Neural cell (in vitro differentiated cells): ENCODE data around the gene PAMR1. TPM values are rescaled to one million over a fixed set of nuclear protein-coding genes. Genes with fewer than 3 reads are reported as not detected.

Experiments used
- H2AFZ ChIP-seq: fragments of 200-600, 300-800 bp; sonication (generic), shearing (Covaris generic); 2 replicates; pipeline ENCODE4 v1.6.0; 2014; ENCODE audit warnings: low read depth, mild to moderate bottlenecking, antibody characterized with exemption, low read length, moderate library complexity
- H3F3A ChIP-seq: fragments of 200-600 bp; shearing (Covaris generic); 2 replicates; pipeline ENCODE4 v1.6.1; 2016; ENCODE audit warnings: mild to moderate bottlenecking, moderate library complexity, mixed read lengths, antibody characterized with exemption, low read length; ENCODE audit not compliant: insufficient read depth, poor library complexity, severe bottlenecking
- H3K27ac ChIP-seq: fragments of 200-600, 300-800 bp; sonication (generic), shearing (Covaris generic); 2 replicates; pipeline ENCODE4 v1.5.1; 2014; ENCODE audit warnings: mild to moderate bottlenecking, low read length, moderate library complexity
- H3K27me3 ChIP-seq: fragments of 300-800, 200-600 bp; sonication (generic), shearing (Covaris generic); 2 replicates; pipeline ENCODE4 v1.6.0; 2014; ENCODE audit warnings: mild to moderate bottlenecking, low read depth, low read length, moderate library complexity; ENCODE audit not compliant: insufficient read depth
- H3K36me3 ChIP-seq: fragments of 300-800, 200-600 bp; sonication (generic), shearing (Covaris generic); 2 replicates; pipeline ENCODE4 v1.5.1; 2014; ENCODE audit warnings: mild to moderate bottlenecking, antibody characterized with exemption, low read length, moderate library complexity; ENCODE audit not compliant: insufficient read depth
- H3K4me2 ChIP-seq: fragments of 300-800, 200-600 bp; sonication (generic), shearing (Covaris generic); 2 replicates; pipeline ENCODE4 v1.6.0; 2014; ENCODE audit warnings: mild to moderate bottlenecking, low read length
- H3K4me3 ChIP-seq: fragments of 300-800, 200-600 bp; sonication (generic), shearing (Covaris generic); 2 replicates; pipeline ENCODE4 v1.5.1; 2014; ENCODE audit warnings: mild to moderate bottlenecking, low read length, moderate library complexity
- H3K79me2 ChIP-seq: fragments of 200-600 bp; shearing (Covaris generic); replicated peaks from 2 replicates; pipeline ENCODE4 v1.6.0; 2014; ENCODE audit warnings: mild to moderate bottlenecking, low read length, moderate library complexity; ENCODE audit not compliant: insufficient read depth
- H3K9ac ChIP-seq: fragments of 300-800, 200-600 bp; sonication (generic), shearing (Covaris generic); 2 replicates; pipeline ENCODE4 v1.6.1; 2016; ENCODE audit warnings: mild to moderate bottlenecking, low read length, mixed read lengths
- H3K9me2 ChIP-seq: fragments of 200-600 bp; shearing (Covaris generic); 2 replicates; pipeline ENCODE4 v1.6.1; 2016; ENCODE audit warnings: mild to moderate bottlenecking, low read length, mixed read lengths; ENCODE audit not compliant: insufficient read depth
- H3K9me3 ChIP-seq: fragments of 200-600, 300-800 bp; sonication (generic), shearing (Covaris generic); 2 replicates; pipeline ENCODE4 v1.6.1; 2016; ENCODE audit warnings: mild to moderate bottlenecking, mixed run types, low read length, moderate library complexity, mixed read lengths
- H4K20me1 ChIP-seq: fragments of 200-600 bp; shearing (Covaris generic); 2 replicates; pipeline ENCODE4 v1.6.1; 2016; ENCODE audit warnings: mild to moderate bottlenecking, mixed run types; ENCODE audit not compliant: insufficient read depth
- EP300 ChIP-seq: fragments of 450-650 bp; conservative IDR thresholded peaks from 2 replicates; pipeline ENCODE4 v1.6.1; 2014; ENCODE audit warnings: antibody characterized with exemption, mild to moderate bottlenecking, moderate library complexity; ENCODE audit not compliant: poor library complexity, severe bottlenecking
- EZH2 ChIP-seq: fragments of 200-600, 300-800 bp; shearing (Covaris generic), sonication (generic); IDR thresholded peaks from 2 replicates; pipeline ENCODE4 v1.6.1; 2014; ENCODE audit warnings: antibody characterized with exemption, low read length, borderline replicate concordance, mild to moderate bottlenecking; ENCODE audit not compliant: insufficient read depth, poor library complexity, severe bottlenecking
- MXI1 ChIP-seq: fragments of 450-650 bp; conservative IDR thresholded peaks from 2 replicates; pipeline ENCODE4 v1.6.1; 2014; ENCODE audit warnings: antibody characterized with exemption, mild to moderate bottlenecking; ENCODE audit not compliant: poor library complexity, severe bottlenecking
- POLR2AphosphoS5 ChIP-seq: IDR thresholded peaks from 2 replicates; pipeline ENCODE4 v1.6.1; 2012
- RAD21 ChIP-seq: fragments of 450-650 bp; conservative IDR thresholded peaks from 2 replicates; pipeline ENCODE4 v1.6.1; 2014; ENCODE audit warnings: antibody characterized with exemption, mild to moderate bottlenecking, moderate library complexity
- SMC3 ChIP-seq: fragments of 450-650 bp; conservative IDR thresholded peaks from 2 replicates; pipeline ENCODE4 v1.6.1; 2014; ENCODE audit warnings: antibody characterized with exemption, mild to moderate bottlenecking, moderate library complexity; ENCODE audit not compliant: poor library complexity
- TAF1 ChIP-seq: IDR thresholded peaks from 2 replicates; pipeline ENCODE4 v1.6.1; 2012; ENCODE audit warnings: low read depth
- polyA plus RNA-seq: library from polyadenylated mRNA; depleted of rRNA; stranded (reverse); fragments of >200 nt; gene quantifications from 2 replicates; pipeline ENCODE4 v1.2.3, GENCODE V29; 2014
- TF ChIP-seq, protein P1 (sequence below): IDR thresholded peaks from 2 replicates; pipeline ENCODE4 v1.6.1; 2012; ENCODE audit warnings: borderline replicate concordance
- TF ChIP-seq, protein P2 (sequence below): fragments of 450-650 bp; IDR thresholded peaks from 2 replicates; pipeline ENCODE4 v1.5.1; 2014; ENCODE audit warnings: antibody characterized with exemption, mild to moderate bottlenecking, moderate library complexity; ENCODE audit not compliant: poor library complexity, severe bottlenecking

Gene PAMR1
- polyA plus RNA-seq, 1 donor from 2014 or later: 0.48 TPM

DNA sequence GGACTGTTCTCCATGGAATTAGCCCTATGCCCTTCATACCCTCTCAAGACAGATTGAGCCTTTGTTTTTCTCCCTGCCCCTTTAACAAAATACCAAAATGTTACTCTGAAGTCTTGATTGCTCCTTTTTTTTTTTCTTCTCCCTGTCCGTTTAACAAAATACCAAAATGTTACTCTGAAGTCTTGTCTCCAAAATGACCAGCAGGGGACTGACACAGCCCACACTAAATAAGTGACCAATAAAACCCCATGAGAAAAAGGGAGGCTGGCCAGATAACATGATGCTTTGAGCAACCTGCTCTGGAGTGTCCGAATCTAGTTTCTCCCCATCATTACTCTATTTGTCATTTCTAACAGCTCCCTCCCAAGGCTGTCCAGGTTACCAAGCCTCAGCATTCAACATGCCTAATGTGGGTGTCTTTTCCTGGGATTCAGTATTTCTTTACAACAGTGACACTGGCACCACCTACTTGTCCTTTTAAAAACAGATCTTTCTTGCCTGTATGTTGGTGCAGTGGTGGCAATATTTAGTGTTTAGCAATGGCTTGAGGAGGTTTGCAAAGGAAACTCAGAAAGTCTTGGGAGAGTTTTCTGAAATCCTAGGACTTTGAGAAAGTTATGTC is 63.4 kb downstream of the PAMR1 start:
- Histone ChIP-seq H3F3A (no peaks in the 10 kb centered on the region), H3K27ac (no peak overlapping the region), H4K20me1 (no peaks in the 10 kb centered on the region)

DNA sequence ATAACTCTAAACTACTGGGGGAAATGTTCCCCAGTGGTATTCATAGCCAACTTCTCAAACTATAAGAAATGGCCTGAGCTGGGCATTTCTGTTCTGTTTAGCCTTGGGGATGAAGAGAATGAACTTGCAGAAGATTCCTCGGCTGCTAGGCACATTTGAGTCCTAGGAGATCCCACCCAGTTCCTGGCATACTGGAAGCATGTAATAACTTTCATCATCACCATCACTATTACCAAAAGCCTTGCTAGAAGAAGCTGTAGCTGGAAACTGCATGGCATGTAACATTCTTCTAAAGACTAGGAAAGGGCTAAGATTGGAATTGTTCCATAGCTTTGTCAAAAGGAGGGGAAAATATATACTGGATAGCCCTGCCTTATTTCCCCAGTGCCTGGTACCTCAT is 65.9 kb downstream of the PAMR1 start:
- H3F3A ChIP-seq: no peaks in the 10 kb centered on the region
- H3K4me3 ChIP-seq: no peak overlapping the region
- no peaks in the 10 kb centered on the region for H3K9me2 ChIP-seq
- H4K20me1 ChIP-seq: no peaks in the 10 kb centered on the region
- H3K79me2 ChIP-seq: no peaks in the 10 kb centered on the region
- no peaks in the 10 kb centered on the region for H3K36me3 ChIP-seq
- TF ChIP-seq, protein P1, sequence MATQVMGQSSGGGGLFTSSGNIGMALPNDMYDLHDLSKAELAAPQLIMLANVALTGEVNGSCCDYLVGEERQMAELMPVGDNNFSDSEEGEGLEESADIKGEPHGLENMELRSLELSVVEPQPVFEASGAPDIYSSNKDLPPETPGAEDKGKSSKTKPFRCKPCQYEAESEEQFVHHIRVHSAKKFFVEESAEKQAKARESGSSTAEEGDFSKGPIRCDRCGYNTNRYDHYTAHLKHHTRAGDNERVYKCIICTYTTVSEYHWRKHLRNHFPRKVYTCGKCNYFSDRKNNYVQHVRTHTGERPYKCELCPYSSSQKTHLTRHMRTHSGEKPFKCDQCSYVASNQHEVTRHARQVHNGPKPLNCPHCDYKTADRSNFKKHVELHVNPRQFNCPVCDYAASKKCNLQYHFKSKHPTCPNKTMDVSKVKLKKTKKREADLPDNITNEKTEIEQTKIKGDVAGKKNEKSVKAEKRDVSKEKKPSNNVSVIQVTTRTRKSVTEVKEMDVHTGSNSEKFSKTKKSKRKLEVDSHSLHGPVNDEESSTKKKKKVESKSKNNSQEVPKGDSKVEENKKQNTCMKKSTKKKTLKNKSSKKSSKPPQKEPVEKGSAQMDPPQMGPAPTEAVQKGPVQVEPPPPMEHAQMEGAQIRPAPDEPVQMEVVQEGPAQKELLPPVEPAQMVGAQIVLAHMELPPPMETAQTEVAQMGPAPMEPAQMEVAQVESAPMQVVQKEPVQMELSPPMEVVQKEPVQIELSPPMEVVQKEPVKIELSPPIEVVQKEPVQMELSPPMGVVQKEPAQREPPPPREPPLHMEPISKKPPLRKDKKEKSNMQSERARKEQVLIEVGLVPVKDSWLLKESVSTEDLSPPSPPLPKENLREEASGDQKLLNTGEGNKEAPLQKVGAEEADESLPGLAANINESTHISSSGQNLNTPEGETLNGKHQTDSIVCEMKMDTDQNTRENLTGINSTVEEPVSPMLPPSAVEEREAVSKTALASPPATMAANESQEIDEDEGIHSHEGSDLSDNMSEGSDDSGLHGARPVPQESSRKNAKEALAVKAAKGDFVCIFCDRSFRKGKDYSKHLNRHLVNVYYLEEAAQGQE: no peak
- TF ChIP-seq TAF1 (no peak), POLR2AphosphoS5 (no peak), EZH2 (no peak), SMC3 (no peak), RAD21 (no peak), MXI1 (no peak), EP300 (no peak)
- TF ChIP-seq, protein P2, sequence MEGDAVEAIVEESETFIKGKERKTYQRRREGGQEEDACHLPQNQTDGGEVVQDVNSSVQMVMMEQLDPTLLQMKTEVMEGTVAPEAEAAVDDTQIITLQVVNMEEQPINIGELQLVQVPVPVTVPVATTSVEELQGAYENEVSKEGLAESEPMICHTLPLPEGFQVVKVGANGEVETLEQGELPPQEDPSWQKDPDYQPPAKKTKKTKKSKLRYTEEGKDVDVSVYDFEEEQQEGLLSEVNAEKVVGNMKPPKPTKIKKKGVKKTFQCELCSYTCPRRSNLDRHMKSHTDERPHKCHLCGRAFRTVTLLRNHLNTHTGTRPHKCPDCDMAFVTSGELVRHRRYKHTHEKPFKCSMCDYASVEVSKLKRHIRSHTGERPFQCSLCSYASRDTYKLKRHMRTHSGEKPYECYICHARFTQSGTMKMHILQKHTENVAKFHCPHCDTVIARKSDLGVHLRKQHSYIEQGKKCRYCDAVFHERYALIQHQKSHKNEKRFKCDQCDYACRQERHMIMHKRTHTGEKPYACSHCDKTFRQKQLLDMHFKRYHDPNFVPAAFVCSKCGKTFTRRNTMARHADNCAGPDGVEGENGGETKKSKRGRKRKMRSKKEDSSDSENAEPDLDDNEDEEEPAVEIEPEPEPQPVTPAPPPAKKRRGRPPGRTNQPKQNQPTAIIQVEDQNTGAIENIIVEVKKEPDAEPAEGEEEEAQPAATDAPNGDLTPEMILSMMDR: no peak
- H3K9me3 ChIP-seq: no peaks in the 10 kb centered on the region
- no peaks in the 10 kb centered on the region for H3K27me3 ChIP-seq
- H3K9ac ChIP-seq: no peak overlapping the region
- H3K4me2 ChIP-seq: no peak overlapping the region
- H3K27ac ChIP-seq: no peak overlapping the region
- no peak overlapping the region for H2AFZ ChIP-seq

More for the DNA sequence above, 63.4 kb downstream of the PAMR1 start:
- TF ChIP-seq SMC3 (no peak), RAD21 (no peak), MXI1 (no peak), EZH2 (no peak), TAF1 (no peak), POLR2AphosphoS5 (no peak)
- TF ChIP-seq, protein P1: no peak
- Histone ChIP-seq H3K4me3 (no peak overlapping the region), H3K9ac (no peak overlapping the region), H3K36me3 (no peaks in the 10 kb centered on the region), H3K27me3 (no peaks in the 10 kb centered on the region), H3K9me3 (no peaks in the 10 kb centered on the region), H3K79me2 (no peaks in the 10 kb centered on the region), H3K9me2 (no peaks in the 10 kb centered on the region), H2AFZ (no peak overlapping the region), H3K4me2 (no peak overlapping the region)
